HG02884 (cell line): Measurements from ENCODE around the gene TRAF3.
A peak's percentile ranks its signal among the peaks of the same experiment; 100 is the strongest.
"Not testable (repeated sequence)": the region's sequence is repeated elsewhere in the genome, so short reads cannot be mapped to it uniquely, and the experiment has no call there.

Experiments
- ATAC-seq: cut with Tn5 transposase; IDR thresholded peaks from one replicate; pipeline ENCODE4 v1.9.1; 2021; ENCODE audit warnings: mild to moderate bottlenecking, moderate library complexity; ENCODE audit not compliant: unreplicated experiment

Gene TRAF3

GRCh38 chr14:102883554-102883953, 106.3 kb downstream of the TRAF3 start:
- ATAC-seq = no peak

DNA sequence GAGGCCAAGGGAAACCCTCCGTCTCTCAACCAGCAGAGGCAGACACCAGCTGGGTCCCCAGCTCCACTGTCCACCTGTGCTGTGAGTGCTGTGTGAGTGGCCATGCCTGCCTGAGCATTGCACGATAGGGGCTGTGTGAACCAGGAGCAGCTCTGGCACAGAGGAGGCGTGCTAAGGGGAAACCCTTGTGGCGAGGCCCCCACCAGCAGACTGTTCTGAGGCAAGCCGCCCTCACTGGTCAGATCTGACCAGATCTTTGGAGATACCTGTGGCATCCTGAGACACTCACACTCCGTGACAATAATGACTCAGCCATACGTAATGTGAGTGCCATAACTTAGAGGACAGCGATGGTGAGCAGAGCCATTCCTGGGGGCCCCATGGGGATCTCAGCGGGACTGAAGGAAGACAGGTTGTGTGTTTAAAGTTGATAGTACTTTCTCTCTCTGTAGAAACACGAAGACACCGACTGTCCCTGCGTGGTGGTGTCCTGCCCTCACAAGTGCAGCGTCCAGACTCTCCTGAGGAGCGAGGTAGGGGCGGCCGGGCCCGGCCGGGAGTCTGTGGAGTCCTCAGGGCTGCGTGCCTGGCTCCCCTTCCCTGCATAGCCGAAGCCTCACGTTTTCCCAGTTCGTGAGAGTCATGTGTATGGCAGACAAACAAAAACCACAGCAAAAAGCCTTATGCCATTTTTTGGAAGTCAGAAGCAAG, 108.6 kb downstream of the TRAF3 start:
- ATAC-seq = no peak

DNA sequence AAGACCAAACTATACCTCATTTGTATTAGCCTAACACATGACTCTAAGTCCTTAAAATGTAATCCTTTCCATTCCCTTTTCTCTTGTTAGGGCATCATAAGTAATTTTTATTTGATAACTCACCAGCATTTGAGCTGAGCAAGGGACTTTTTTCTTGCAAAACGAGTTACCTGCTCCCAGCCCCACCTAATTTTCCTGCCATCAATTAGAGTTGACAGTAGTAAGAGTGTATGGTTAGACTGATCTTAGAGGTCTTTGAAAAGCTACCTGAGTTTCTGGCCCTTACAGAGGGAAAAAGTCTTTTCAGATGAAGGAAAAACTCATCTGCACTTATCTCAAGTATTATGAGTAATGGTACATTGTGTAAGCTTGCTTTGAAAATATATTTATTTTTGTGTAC, 111.5 kb downstream of the TRAF3 start:
- no peak for ATAC-seq

DNA sequence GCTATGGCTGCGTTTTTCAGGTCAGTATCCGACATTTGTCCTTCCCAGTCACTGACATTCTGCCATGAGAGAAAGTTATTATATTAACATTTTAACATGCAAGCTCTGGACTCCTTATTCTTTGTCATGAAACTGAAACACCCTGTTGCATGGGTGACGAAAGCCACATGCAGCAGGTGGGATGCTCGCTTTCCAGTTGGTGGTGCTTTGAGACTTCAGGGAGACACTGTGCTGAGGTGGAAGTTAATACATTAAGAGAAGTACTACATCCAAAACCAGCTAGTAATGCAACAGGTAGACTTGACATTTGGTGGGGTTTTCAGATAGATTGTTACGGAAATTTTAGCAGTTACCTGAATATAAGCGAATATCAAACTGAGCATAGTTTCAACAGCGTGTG, 112.4 kb downstream of the TRAF3 start:
- ATAC-seq = no peak

GRCh38 chr14:102891111-102891510, 113.9 kb downstream of the TRAF3 start:
- no peak for ATAC-seq

GRCh38 chr14:102891556-102891955, 114.3 kb downstream of the TRAF3 start:
- ATAC-seq = no peak

GRCh38 chr14:102892651-102893050, 115.4 kb downstream of the TRAF3 start:
- ATAC-seq = no peak

- no peak for ATAC-seq
These were observed 116.2 kb downstream of the TRAF3 start for GRCh38 chr14:102893452-102893851.

DNA sequence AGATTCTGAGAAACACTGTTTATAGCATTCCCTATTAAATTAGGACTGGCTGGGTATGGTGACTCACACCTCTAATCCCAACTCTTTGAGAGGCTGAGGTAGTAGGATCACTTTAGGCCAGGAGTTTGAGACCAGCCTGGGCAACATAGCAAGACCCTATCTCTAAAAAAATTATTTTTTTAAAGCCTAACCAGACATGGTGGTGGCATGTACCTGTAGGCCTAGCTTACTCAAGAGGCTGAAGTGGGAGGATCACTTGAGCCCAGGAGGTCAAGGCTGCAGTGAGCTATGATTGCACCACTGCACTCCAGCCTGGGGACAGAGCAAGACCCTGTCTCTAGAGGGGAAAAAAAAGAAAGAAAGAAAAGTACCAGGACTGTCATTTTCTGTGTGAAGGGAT, 119.5 kb downstream of the TRAF3 start:
- ATAC-seq = not testable (repeated sequence)

GRCh38 chr14:102897299-102898027, 120.2 kb downstream of the TRAF3 start:
- ATAC-seq = no peak

DNA sequence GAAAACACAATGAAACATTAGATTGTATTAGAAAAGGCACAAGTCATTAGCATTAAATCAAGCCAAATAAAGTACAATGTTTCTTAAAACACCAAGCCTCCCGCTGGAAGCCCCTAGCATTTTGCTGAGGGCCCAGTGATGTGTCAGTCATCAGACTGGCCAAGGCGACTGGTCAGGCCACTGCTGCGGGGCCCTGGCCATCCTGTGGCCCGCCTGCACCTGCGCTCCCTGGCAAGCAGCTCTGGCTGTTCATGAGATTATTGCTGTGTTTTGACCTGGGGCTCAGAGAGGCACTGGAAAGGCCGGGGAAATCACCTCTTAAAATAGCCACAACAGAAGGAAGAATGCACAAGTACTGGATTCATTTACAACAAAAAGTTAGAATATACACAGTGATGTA, 121.0 kb downstream of the TRAF3 start:
- no peak for ATAC-seq

DNA sequence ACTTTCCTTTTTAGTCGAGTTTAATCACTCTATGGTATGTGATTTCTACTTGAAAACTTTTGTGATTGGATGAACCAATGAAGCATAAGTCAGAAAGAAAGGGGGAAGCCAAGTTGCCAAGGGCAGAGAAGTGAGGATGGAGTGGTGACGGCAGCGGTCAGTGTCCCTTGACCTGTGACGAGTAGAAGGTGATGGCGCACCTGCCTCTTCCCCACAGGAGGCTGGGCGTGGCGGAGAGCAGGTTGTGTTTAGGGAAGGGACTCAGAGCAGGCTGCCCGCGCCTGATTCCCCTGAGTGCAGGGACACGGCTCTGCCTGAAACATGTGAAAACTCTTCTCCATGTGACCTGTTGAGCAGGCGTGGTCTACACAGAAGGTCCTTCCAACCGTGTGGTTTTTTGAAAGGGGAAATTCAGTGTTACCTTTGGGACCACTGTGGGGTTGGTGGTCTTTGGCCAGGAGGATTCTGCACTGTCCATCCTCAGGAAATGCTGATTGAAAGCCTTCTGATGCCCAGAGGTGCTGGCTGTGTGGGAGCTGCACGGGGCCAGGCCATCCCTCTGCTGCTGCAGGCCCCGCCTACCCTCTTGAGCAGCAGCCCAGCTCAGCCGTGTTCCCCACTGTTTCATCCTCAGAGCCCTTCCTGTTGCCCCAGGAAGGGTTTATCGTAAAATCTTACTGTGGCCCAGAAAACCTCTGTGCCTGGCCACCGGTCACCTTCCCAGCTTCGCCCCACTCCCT, 121.7 kb downstream of the TRAF3 start:
- no peak for ATAC-seq

GRCh38 chr14:102899516-102899900, 122.3 kb downstream of the TRAF3 start:
- ATAC-seq = no peak

- peak; percentile 44 for ATAC-seq
These were observed 123.7 kb downstream of the TRAF3 start for GRCh38 chr14:102900631-102901571.

DNA sequence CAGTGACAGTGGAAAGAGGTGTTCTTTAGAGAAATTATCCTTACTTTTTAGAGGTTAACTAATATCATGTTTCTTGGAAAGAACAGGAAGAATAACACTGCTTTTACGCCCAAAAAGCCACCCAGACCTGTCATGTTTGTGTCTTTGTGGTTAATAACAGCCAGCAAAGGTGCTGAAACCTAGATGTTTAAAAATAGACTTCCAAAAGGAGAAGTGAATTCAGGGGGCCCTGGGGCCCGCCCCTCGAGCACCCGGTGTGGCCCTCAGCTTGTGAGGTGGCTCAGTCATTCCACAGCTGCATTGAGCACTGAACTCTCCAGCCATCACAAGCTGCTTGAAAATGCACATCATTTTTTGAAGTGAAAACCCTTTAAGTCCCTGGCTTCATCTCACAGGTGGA, 124.4 kb downstream of the TRAF3 start:
- peak; percentile 83 for ATAC-seq

GRCh38 chr14:102902086-102902485, 124.8 kb downstream of the TRAF3 start:
- peak; percentile 12 for ATAC-seq

GRCh38 chr14:102902523-102903247, 125.4 kb downstream of the TRAF3 start:
- no peak for ATAC-seq

DNA sequence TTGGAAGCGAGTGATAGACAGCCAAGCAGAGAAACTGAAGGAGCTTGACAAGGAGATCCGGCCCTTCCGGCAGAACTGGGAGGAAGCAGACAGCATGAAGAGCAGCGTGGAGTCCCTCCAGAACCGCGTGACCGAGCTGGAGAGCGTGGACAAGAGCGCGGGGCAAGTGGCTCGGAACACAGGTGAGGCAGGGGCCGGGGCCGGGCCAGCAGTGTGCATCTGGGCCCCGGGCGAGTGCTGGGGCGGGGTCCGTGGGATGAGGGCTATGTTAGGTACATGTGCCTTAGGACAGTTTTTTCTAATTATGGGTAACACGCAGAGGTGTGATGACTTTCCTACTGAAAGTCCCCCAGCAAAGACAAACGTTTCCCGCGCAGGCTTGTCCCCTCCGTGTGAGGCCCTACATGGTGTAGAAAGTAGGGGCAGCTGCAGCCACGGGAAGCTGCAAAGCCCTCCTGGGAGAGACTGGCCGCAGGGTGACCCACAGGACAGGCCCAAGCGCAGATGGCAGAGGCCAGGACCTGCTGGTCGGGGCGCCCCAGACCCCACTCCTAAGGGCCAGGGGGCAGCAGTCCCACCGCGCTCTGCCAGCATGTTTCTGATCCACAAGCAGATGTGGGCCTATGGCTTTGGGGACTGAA, 126.1 kb downstream of the TRAF3 start:
- ATAC-seq = no peak

- ATAC-seq = no peak
These were observed 126.8 kb downstream of the TRAF3 start for GRCh38 chr14:102903889-102904512.
